Dermis blood vessel endothelial cell (primary cell): Measurements from ENCODE around the gene TSPO2. TPM values are rescaled to one million over a fixed set of nuclear protein-coding genes. Genes with fewer than 3 reads are reported as not detected.

ENCODE experiments used
- DNase-seq: peaks from one replicate; pipeline ENCODE4 v3.0.0; 2010
- total RNA-seq: library from RNA; depleted of rRNA; stranded (reverse); fragments of >200 nt; gene quantifications from 2 replicates; pipeline ENCODE4 v1.2.3, GENCODE V29; 2014

TSPO2 gene
- total RNA-seq, 1 donor from 2014 or later = not detected

GRCh38 chr6:41027799-41028560 lies 14.3 kb upstream of the TSPO2 start:
- peak; percentile 79 for DNase-seq

DNA sequence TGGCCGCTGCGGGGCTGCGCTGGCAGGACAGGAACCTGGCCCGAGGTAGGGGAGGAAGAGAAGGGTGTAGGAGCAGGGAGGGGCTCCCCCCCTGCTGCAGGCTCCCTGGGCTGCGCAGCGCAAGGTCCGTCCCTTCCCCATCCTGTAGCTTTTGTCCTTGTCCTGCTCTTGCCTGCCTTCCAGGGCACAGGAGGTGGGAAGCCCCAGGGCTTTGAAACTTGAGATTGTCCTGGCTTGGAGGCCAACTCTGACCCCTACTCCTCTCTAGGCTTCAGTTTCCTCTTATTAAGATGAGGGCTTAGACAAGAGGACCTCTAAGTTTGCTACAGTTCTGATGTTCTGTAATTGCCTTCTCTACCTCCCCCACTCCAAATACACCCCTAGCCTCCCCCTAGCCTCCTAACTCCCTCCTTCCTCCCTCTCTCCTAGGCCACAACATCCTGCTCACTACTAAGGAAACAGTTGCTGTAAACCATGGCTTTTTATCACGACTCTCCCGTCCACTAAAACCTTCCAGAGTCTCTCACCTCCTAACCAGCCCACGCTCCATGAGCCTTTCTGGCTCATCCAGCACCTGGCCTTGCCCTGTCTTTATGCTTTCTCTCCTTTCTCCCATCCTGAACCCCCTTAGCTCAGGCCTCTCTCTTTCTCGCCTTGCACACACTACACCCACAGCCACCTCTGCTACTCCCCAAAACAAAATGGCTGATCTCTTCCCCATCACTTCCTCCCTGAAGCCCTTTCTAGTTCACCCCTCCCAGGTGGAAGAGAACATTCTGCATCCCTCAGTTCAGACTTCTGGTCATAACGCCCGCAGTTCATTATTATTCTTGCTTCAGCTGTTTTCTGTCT lies 13.5 kb upstream of the TSPO2 start:
- DNase-seq = no peak

DNA sequence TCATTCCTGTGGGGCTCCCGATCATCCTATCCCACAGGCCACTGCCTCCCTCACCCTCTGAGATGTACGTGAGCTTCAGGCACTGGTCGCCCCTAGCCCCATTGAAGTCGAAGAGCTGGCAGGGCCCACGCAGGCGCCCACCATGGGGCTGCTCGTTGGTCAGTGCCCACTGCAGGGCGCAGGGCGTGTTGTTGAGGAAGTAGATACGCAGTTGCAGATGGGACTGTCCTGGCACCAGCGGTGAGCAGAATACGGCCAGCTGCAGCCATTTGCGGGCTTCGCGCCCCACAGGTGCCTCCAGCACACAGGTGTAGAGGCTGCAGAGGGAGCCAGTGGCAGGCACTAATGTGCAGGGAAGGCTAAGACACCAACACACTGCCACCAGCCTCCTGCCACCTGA lies 9.4 kb upstream of the TSPO2 start:
- DNase-seq = no peak

GRCh38 chr6:41033776-41034175 lies 8.5 kb upstream of the TSPO2 start:
- no peak for DNase-seq

- DNase-seq = no peak
Measured at GRCh38 chr6:41036186-41036585, 6.1 kb upstream of the TSPO2 start.

DNA sequence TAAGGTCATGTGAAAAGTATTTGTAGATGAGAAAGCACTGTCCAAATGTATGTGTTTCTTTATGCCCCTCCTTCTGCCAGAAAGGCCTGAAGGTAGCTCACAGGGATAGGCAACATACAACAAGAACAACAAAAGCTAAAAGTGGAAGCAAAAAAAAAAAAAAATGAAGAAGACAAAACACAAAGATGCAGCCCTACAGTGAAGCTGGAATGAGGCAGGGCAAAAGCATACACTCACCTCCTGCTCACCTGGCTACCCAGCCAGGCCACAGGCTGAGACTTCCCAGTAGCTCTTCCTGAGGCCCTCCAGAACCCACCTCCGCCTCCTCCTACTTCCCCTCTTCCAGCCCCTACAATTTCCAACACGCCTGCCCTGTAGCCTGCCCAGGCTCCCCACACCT lies 5.7 kb upstream of the TSPO2 start:
- no peak for DNase-seq

DNA sequence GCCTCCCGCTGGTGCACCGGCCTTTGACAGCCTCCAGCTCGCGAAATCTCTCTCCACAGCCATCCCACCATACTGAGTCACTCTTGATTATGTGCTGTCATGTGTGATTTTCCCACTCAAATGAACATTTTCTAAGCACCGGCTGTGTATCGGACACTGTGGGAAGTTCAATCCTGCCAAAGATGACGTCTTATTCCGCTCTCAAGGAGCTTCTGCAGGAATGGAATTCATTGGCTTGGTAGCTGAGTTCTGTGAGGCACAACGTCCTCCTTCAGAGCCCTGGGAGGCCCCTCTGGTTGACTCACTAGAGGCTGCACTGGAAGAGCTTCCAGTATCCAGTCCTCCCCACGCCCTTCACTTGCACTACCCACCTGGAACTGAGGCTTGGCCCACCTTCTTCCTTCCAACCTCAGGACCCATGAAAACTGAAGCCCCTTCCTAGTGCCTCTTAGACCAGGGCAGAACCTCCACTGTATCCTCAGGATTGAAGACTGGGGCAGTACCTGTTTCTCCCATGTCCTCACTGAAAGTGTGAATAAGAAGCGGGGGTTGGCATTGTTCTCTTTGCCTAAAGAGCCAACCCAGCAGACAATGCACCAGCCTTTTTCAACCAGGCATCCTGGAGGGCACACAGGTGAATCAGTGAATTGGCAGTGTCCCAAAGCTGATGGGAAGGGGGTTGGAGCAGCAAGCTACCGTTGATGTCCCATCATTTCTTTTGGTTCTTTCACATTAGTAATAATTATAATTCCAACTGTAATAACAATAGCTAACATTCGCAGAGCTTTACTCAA lies 5.0 kb upstream of the TSPO2 start:
- DNase-seq = no peak

DNA sequence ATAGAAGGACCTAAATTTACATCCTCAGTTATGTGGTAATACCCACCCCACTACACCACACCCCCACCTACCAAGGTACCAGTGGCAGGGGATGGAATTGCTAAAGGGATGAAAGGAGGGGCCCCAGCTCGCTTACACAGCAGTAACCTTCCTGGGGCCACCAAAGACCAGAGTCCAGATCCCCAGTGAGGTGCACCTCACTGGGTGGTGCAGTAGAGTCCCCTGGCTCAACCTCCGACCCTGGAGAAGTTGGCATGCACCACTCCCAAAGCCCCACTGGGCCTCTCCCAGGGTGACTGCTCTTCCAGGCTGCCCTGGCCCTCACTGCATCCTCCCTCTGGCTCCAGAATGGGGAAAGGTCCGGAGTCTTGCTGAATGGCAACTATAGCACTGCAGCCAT lies 4.1 kb upstream of the TSPO2 start:
- DNase-seq = no peak

GRCh38 chr6:41039060-41039998 lies 2.9 kb upstream of the TSPO2 start, which contains the start of gene UNC5CL:
Gene UNC5CL (minus strand): TSS chr6:41039221. CDS start chr6:41035074, 4,147 bp downstream.
- peak; percentile 58 for DNase-seq

GRCh38 chr6:41040101-41040939 lies 1.9 kb upstream of the TSPO2 start:
- peak; percentile 10 for DNase-seq

DNA sequence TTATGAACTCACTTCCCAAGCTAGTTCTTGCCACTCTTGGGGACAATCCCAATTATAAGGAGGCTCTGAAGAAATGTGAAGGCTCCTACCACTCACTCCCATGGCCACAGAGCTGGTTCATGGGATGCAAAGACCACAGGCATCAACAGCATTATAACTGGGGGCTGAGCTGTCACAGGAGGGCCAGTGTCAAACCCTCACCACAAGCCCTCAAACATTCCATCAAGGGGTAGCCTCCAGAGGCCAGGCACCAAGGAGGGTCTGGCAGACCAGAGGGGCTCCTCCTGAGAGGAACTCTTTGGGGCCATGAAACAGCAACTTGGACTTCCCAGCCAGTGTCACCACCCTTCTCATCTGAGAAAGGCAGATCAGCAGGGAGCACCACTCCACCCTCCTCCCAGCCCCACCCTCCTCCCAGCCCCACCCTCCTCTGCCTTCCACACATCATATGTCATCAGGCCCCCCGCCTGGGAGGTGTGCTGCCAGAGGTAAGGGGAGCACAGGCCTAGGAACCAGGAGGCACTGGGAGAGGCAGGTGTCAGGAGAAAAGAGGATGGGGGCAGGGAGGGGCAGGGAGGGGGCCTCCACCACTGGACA lies 1.2 kb upstream of the TSPO2 start:
- no peak for DNase-seq

DNA sequence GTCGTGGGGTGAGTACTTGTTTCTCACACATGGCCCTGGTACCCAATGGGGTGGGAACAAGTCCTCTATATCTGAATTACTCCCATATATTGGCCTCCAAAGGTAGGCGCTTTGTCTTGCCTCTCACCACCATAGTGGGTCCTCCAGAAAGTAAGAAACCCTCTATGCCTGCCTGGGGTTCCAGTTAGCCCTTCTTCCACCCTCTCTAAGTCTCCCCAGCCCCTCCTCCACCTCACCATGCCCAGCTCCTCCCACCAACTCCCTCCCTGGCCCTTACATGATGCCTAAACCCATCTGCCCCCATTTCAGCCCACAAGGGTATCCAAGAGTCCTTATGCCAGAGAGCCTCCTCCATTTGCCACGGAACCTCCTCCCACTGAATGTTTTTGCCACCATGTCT lies 884 bp downstream of the TSPO2 start:
- DNase-seq = no peak

- DNase-seq = no peak
Measured at GRCh38 chr6:41045664-41046063, 3.4 kb downstream of the TSPO2 start.

DNA sequence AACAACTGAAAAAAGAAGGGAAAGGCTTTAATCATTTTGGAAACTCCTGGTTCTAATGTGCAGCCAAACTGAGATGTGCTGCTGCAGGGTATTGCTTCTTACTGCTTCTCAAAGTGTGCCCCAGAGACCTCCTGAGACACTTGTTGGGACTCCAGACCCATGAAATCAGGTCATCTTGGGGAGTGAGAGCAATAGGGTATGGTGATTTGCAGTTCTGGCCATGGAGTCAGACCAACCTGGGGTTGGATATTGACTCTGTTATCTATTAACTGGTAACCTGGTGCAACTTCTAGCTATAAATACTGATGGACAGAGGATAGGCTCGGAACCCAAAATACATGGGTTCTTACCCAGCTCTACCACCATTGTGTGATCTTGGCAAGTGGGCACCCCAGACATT lies 3.8 kb downstream of the TSPO2 start:
- DNase-seq = no peak

DNA sequence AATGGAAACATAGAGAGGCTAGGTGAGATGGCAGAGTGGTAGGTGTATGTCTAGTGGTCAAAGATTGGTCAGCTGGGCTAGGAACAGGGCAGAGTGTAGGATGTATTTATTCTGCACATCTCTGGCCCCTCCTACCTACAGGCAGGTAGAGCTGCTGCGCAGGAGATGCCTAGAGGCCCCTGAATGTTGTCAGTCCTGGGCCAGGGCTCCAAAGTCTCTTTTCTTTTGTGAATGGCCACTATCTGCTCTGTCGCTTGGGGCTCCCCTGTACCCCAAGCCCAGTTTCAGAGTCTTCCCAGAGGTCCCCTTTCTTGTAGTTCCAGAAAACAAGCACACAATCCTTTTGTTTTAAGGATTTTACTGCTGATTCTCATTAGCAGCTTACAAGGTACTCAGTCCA lies 5.0 kb downstream of the TSPO2 start:
- no peak for DNase-seq

DNA sequence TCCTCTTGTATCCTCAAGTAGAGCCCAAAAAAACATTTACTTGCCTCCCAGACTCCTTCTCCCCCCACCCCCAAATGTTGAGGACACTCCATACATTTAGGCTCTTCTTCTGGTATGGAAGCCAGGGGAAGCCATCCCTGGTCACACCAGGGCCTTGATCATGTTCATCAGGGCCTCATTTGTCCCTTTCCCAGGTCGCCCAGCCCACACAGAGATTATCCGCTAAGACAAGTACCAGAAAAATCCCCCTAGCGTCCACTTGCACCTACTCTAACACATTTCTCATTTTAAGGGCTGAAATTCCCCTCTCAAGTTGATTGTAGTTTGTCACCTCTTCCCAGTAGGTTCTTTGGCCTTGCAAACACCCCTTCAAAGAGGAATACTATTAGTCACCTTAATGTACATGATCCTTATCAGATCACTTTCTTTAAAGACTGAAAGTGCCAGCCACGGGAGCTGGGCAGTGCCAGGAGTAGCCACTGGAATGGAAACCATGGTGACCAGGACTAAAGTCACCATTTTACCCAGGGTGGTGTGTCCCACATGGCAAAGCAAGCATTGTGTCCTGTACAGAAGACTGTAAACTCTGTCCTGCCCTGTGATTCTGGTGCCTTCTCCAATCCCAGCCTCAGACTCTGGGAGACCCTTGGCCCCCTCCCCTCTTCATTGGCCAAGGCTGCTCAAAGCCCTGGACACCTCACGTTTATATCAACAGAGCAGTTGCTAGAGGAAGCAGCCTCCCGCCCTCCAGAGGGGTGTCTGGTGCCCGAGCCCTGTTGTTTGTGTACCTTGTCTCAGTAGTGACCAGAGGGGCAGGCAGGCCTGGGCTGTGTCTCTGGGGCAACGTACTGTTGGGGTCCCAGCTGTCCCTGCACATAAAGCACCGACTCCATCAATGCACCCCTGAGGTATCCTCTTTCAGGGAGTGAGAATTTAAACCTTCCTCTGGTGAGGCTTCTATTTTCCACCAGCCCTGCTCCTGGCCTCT lies 5.8 kb downstream of the TSPO2 start:
- DNase-seq = no peak

DNA sequence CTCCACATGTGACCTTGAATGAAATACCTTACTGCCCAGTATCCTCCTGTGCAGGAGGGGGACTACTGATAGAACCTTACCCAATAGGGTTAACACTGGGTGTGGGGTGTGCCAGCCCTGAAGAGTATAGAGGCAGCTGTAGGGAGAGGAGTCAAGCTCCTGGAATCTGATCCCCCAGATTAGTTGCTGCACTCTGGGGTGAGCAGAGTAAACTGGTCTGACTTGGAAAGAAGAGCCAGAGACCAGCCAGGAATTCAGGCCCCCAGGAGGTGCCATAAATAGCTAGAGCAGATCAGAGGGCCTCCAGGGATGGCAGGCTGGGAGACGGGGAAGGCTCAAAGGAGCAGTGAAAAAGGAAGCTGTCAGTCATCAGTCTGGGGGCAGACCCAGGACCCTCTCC lies 7.3 kb downstream of the TSPO2 start:
- DNase-seq = no peak

- no peak for DNase-seq
Measured at GRCh38 chr6:41049955-41050354, 7.7 kb downstream of the TSPO2 start.

DNA sequence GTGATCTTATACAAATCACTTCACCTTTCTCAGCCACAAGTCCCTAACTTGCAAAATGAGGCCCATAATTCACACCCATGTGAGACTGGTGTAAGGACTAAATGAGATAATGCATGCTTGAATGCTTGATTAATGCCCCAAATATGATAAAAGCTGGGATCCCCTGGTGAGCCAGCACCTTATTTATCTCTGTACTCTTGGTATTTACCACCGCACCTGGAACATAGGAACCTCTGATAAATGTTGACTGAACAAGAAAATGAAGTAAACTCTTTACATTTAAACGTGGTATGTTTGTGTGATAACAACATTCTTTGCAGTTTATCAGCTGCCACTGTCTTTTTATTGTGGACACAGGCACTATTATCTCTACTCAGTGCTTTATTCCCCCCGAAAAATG lies 8.3 kb downstream of the TSPO2 start:
- DNase-seq = no peak
